Activated T-cell treated with anti-CD3 and anti-CD28 coated beads for 4 hours (primary cell): ENCODE results near the gene TAF1C.
"Not testable (repeated sequence)": the region's sequence is repeated elsewhere in the genome, so short reads cannot be mapped to it uniquely, and the experiment has no call there.

ENCODE experiments used
- DNase-seq: peaks from one replicate; pipeline ENCODE4 v3.0.0-alpha.2; 2020

TAF1C gene, protein sequence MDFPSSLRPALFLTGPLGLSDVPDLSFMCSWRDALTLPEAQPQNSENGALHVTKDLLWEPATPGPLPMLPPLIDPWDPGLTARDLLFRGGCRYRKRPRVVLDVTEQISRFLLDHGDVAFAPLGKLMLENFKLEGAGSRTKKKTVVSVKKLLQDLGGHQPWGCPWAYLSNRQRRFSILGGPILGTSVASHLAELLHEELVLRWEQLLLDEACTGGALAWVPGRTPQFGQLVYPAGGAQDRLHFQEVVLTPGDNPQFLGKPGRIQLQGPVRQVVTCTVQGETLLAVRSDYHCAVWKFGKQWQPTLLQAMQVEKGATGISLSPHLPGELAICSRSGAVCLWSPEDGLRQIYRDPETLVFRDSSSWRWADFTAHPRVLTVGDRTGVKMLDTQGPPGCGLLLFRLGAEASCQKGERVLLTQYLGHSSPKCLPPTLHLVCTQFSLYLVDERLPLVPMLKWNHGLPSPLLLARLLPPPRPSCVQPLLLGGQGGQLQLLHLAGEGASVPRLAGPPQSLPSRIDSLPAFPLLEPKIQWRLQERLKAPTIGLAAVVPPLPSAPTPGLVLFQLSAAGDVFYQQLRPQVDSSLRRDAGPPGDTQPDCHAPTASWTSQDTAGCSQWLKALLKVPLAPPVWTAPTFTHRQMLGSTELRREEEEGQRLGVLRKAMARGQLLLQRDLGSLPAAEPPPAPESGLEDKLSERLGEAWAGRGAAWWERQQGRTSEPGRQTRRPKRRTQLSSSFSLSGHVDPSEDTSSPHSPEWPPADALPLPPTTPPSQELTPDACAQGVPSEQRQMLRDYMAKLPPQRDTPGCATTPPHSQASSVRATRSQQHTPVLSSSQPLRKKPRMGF

DNA sequence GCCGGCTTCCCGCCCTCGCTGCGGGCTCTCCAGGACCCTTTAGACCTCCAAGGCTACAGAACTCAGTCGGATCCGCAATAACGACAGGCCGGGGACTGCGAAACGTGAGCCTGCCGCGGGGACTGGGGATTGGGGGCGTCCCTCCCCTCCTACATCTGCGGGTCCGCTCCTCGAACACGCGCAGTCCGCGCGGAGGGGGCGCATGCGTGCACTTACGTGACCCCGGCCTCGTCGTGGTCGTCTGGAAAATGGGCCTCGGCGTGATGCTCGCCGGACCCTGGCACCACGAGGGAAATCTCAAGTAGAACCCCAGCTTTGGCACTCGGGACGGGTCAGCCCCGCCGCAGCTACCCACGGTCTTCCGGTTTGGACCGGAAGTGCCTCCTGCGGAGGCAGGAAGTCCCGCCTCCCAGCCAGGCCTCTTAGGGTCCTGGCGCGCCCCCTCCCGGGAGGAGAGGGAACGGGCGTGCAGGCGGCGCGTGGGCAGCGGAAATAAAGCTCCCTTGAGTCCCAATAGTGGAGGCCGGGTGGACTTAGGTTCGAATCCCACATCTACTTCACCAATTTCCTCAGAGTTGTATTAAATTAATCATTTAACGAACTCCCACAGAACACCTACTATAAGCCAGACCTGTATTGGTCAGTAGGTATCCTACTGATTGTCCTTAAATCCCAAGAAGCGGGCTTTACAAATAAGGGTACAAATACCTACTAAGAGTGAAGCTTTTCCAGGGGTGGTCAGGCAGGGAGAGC lies at the start of gene TAF1C:
Gene TAF1C (minus strand): TSS at position 373 of the 753 bp plus-strand sequence. CDS start 2,069 bp downstream, outside the sequence.
- peak; percentile 89 for DNase-seq

DNA sequence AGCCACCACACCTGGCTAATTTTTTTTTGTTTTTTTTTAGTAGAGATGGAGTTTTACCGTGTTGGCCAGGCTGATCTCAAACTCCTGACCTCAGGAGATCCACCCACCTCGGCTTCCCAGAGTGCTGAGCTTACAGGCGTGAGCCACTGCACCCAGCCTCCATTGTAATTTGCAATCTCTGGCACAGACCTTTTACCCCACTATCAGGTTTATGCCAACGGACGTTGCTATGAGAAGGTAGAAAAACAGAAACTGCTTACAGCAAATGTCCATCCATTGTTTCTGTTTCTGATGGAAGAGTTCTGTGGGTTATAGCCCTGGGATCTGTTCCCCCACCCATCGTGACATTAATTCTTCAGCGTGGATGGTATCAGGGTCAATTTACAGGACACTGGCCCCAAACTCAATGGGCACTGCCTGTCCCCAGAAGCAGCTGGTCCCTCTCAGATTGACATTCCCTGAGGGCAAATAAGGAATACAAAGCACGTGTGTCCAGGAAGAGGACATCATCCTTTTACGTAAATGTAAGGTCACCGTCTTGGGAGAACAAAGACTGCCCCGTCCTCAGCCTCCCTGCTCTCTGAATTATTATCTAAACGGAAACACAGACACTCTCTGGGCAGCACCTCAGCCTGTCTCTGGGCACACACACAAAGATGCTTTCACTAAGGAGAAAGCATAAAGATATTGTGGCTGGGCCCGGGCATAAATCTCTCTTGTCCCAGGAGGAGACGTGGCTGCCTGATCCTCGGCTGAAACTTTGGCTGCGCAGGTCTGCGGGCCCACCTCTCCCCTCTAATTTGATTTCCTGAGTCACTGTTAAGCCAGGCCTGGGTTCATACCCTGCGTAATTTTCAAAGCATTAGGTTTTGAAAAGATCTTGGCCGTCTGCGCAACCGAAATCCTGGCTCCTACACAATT lies 47.7 kb upstream of the TAF1C start:
- no peak for DNase-seq

DNA sequence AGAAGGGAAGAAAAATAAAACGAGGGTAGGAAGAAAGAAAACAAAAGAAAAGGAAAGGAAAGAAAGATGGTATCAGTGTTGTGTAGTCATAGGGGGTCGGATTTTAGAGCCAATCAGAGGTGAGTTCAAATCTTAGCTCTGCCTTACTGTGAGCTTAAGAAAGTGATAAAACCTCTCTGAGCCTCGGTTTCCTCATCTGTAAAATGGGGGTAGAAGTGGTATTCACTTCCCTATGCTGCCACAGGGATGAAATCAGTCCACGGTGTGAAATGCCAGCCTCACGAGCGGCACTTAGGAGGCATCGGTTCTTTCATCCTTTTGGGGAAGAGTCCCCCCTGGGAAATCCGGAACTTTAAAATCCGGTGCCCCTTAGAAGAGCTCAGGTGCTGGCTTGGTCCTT lies 46.9 kb upstream of the TAF1C start:
- DNase-seq: no peak

DNA sequence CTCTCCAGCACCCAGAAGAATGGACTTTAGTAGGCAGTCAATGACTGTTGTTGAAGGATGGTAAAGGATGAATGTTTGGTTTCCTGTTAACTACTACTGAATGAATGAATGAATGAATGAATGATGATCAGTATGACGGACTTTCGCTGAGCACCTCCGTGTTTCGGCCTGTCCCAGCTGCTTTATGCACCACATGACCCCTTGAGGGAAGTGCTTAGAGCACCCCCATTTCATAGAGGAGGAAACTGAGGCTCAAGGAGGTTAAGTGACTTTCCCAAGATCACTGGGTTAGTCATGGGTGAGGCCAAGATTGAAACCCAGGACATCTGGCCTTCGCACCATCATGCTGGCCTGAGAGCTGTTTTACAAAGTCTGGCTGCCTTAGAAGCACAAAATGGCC lies 46.1 kb upstream of the TAF1C start:
- no peak for DNase-seq

DNA sequence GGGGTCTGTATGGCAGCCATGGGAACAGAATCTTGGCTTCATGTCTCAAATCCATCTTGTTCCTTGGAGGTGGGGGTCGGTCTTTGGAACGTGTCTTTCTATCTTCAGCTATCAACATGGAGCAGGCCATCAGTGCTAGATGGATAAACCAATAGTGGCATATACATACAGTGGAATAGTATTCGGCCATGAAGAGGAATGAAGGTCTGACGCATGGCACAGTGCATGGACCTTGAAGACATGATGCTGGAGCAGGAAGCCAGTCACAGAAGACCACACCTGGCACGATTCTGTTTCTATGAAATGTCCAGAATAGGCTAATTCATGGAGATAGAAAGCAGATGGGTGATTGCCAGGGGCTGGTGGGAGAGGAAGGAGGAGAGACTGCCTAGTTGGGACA lies 45.2 kb upstream of the TAF1C start:
- no peak for DNase-seq

DNA sequence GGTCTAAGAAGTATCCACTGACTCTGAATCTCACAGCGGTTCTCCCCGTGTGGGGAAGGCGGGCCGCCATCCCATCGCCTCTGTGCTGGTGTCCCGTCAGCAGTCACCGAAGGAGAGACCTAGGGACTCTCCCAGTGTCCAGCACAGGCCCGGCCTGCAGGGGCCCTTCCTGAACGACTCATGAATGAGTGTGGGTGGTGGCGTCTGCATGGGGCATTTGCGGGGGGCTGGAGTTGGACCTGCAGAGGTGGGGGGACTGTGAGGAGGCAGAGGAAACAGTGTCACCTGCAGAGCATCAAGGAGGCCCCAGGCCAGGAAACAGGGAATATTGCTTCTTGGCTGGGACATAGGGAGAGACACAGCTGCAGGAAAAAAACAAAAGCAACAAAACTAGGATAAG lies 42.6 kb upstream of the TAF1C start:
- no peak for DNase-seq

DNA sequence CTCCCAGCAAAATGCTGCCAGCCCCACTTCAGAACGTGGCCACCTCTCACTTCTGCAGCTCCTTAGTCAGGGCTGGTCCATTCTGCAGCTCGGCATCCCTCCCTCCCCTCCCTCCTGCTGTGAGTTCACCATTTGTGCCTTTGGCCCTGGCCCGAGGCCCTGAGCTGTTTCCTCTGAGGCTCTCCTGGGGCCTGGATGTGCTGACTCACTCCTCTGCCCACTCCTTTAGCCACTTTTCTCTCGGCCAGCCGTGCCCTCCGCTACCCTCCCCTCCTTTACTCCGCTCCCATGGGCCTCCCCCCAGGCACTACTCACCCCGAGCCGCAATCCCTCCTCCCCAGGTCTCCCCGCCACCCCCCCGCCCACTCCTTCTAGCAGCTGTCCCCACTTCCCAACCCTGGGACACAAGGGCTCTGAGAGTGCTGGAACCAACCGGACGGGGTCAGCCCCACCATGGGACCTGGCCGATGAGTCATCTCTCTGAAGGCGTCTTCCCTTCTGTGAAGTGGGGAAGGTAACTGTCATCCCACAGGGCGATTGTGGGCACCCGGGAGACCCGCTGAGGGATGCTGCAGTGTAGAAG lies 41.5 kb upstream of the TAF1C start:
- DNase-seq: no peak

DNA sequence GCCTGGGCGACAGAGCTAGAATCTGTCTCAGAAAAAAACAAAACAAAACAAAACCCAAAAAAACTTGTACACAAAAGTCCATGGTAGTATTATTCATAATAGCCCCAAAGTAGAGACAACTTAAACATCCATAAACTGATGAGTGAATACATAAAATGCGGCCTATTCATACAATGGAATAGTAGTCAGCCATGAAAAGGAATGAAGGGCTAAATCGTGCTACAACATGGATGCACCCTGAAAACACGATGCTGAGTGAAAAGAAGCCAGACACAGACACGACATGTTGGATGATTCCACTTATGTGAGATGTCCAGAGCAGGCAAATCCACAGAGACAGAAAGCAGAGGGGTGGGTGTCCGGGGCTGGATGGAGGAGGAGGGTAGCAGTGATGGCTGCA lies 40.7 kb upstream of the TAF1C start:
- no peak for DNase-seq

DNA sequence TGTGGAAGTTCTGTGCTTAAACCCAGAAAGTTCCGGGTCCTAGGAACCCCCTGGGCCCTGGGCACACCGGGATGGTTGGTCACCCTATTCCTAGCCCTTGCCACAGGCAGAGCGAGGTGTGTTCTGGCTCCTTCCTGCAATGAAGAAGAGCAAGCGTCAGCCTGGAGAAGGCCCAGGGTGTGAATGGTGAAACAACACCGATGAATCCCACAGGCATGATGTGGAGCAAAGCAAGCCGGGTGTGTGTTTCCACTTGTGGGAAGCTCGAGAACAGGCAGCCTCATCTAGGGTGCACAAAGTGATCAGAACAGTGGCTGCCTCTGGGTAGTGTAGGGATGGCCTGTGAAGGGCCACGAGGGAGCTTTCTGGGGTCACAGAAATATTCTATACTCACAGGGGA lies 39.2 kb upstream of the TAF1C start:
- no peak for DNase-seq

DNA sequence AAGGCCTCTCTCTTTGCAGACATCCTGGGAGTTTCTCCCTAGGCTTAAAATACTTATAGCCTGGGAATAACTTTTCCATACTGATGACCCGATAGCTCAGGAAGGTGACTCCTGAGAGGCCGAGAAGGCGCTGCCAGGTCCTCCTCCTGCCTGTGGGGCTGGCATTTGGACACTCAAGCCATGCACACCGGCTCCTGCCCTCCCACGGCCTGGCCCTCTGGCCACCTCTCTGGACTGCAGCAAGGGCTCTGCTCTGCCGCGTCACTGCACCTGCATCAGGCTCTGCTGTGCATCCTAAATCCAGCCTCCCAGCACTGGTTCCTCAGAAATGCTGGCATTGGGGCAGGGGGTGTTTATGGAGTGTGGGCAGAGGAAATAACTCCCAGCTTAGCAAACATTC lies 38.7 kb upstream of the TAF1C start:
- no peak for DNase-seq

DNA sequence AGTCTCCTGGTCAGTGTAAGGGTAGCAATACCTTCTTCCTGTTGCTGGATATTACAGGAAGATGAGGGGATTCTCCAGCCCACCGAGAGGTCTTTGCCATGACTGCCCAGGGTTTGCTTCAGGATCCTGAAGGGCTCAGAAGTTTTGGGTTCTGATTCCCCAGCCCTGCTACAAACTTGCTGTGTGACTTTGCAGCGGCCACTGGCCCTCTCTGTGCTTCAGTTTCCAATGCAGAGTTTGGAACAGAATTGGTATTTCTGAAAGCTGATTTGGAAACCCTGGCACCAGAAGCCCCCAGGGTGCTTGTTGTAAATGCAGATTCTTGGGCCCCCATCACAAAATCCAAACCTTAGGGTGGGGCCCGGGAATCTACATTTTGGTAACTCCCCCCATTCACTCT lies 38.3 kb upstream of the TAF1C start:
- no peak for DNase-seq

DNA sequence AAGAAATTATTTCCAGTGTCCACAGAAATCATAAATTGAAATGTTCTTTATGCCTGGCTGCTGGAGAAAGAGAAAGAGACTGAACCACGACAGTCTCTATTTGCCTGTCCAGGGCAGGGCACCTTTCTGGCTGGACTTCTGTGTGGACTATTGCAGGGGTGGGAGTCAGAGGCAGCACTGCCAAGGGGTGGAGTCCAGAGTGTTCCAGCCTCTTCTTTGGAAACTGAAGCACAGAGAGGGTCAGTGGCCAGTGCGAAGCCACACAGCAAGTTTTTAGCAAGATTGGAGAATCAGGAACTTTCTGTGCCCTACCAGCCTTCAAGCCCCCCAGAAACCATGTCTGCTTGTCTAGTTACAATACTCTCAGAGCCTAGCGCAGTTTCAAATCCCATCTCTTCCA lies 37.7 kb upstream of the TAF1C start:
- no peak for DNase-seq

DNA sequence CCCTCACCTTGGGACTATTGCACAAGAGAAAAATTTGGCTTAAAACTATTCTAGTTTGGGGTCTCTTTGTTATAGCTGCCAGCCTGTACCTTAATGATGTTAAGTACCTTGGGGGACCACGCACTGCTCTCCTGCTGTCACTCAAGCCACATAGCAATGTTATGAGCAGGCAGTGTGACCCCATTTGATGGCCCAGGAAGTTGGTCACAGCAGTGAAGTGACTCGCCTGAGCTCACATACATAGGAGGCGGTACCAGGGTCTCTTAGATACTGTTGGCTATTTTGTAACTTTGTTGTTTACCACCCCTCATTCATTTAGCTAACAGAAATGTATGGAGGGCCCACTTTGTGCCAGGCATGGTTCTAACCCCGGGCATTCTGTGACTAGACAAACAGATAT lies 36.6 kb upstream of the TAF1C start:
- DNase-seq: no peak

DNA sequence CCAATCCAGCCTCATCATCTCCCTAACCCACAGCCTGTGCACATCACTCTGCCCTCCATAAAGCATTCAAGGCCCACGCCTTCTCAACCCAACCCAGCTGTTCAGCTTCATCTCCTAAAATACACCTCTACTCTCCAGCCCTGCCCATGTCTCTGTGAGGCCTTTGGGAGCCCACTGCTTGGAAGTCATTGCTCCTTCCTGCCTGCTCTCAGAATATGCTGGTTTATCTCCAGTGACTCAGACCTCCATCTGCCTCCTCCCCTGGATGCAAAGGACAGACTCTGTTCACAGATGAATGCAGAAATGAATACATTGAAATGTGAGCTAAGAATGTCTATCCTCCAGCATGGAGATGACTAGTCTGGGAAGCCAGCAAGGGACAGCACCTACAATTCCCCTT lies 34.0 kb upstream of the TAF1C start:
- no peak for DNase-seq

DNA sequence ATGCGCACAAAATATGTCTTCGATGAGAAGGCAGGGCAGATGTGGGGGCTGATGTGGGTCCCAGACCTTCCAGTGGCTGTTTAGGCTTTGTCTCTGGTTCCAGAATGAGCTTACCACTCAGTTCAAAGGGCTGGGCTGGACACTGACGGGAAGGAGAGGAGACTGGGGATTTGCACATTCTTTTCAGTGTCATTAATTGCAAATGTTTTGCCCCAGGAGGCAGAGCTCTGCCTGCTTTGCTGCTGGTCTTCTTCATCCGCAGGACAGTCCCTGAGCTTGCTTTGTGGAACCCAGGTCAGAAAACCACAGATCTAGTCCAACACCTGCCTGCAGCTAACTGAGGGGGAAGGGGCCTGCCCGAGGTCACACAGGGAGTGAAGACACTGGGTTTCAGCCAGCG lies 32.1 kb upstream of the TAF1C start:
- no peak for DNase-seq

DNA sequence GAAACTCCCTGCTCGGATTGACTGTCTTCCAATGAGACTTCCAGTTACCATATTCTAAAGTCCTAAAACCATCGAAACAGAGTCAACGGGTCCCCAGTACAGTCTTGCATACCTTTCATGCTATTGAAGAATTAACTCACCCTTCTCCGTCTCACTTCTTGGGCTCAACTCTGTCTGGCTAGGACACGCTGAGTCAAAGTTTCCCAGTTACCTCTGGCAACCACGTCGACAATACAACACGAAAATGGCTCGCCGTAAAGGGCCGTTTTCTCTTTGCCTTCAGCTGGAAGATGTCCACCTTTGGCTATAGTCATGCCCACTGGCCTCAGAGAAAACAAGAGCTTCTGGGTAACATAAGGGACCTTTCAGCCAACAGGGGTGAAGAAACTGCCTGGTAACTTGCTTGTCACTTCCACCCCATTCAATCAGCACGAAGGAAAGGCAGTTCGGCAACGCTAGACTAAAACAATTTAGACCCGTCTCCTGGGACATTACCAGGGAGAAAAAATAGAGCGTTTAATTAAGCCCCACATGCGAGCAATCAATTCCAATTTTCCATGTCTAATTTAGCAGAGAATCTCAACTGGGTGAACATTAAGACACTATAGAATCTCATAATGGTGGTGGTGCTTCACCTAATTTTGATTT lies 31.4 kb upstream of the TAF1C start:
- DNase-seq: no peak

DNA sequence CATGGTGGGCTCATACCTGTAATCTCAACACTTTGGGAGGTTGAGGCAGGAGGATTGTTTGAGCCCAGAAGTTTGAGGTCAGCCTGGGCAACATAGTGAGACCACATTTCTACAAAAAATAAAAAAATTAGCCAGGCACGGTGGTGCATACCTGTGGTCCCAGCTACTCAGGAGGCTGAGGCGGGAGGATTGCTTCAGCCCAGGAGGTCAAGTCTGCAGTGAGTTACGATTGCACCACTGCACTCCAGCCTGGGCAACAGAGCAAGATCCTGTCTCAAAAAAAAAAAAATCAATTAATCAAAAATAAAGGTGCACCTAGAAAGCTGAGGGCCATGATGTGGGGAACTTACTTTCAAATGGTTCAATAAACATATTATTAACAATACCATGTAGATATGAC lies 29.3 kb upstream of the TAF1C start:
- not testable (repeated sequence) for DNase-seq

DNA sequence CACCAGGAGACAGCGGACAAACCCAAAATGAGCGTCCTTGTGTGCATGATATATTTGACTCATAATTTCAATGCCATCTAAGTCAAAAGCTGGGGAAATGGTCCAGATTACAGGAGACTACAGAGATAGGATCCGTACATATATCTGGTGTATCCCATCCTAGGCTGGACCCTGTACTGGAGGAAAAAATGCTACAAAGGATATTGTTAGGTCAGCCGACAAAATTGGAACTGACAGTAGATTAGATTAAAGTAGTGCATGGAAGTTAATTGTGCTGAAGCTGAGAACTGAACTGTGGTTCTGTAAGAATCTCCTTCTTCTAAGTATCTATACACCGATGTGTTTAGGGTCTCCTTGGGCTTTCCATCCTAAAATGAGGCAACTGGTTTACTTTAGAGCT lies 28.7 kb upstream of the TAF1C start:
- DNase-seq: no peak

DNA sequence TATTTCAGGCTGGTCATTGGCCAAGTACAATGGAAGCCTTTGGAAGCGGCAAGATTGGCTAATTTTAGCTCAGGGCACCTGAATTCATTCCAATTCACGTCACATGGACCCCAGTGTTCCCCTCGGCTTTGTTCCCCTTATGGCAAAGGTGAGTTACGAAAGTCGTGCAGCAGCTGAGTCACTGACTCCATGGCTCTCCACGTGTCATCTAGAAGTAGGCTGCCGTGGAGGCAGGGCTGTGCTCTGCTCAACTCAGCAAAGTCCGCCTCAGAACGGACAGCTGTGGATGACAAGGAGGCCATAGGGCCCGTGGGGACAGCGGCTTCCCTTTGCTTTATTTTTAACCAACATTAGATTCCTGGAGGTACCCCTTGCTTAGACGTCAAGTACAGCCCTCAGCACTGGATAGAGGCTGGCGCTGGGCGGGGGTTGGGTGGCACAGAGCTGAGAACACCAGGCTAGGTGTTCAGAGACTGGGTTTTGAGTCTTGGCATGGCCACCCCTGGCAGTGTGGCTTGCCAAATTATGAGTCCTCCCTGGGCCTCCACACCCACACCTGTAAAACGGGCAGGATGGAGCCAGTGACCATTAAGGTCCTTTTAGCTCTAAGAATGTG lies 27.7 kb upstream of the TAF1C start:
- no peak for DNase-seq

DNA sequence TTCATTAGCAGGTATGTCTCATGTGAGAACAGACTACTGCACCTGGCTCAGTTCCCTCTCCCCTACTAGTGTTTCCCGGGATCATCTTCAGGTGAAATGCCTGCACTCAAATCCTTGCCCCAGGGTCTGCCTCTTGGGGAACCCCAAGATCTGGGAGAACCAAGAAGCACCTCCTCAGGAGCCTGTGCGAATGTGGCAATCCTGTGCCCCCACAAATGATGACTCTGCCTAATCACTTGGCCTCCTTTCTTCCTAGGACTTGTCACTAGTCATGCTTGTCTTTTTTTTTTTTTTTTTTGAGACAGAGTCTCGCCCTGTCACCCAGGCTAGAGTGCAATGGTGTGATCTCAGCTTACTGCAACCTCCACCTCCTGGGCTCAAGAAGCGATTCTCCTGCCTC lies 25.8 kb upstream of the TAF1C start:
- no peak for DNase-seq

DNA sequence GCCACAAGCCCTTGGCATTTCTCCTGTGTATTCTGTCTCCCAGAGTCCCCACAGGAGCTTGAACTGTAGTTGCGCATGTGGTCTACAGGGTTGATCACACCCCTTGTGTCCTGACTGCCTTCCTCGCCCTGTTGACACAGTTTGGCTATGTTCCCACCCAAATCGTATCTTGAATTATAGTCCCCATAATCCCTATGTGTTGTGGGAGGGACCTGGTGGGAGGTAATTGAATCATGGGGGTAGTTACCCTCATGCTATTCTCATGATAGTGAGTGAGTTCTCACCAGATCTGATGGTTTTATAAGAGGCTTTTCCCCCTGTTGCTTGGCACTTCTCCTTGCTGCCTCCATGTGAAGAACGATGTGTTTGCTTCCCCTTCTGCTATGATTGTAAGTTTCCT lies 25.3 kb upstream of the TAF1C start:
- no peak for DNase-seq
